ENCODE data around the gene CHORDC1. TPM values are rescaled to one million over a fixed set of nuclear protein-coding genes. Genes with fewer than 3 reads are reported as not detected.
"Not testable (repeated sequence)": the region's sequence is repeated elsewhere in the genome, so short reads cannot be mapped to it uniquely, and the experiment has no call there.

Gene CHORDC1
- total RNA-seq, 1 donor from 2014 or later, result 59.2 TPM

- Histone ChIP-seq H3K4me1 (ENCODE audit: insufficient read depth, low read length) (no peaks in the 10 kb centered on the region), H3K27me3 (ENCODE audit: insufficient read depth, low read length) (no peaks in the 10 kb centered on the region), H3K79me2 (ENCODE audit: insufficient read depth, low read length) (no peaks in the 10 kb centered on the region), H3K4me2 (ENCODE audit: low read length) (no peak overlapping the region), H4K20me1 (ENCODE audit: insufficient read depth, low read length) (no peaks in the 10 kb centered on the region), H3K9ac (ENCODE audit: low read length) (no peak overlapping the region), H2AFZ (ENCODE audit: low read depth, low read length) (no peak overlapping the region), H3K36me3 (ENCODE audit: insufficient read depth, low read length) (no peaks in the 10 kb centered on the region), H3K27ac (ENCODE audit: low read depth, low read length) (no peak overlapping the region), H3K4me3 (ENCODE audit: insufficient read depth, low read depth, low read length) (no peak overlapping the region), H3K9me3 (ENCODE audit: insufficient read depth, low read depth, low read length) (no peaks in the 10 kb centered on the region)
- Mint-ChIP-seq H3K36me3 (ENCODE audit: low read depth, unreplicated experiment) (no peaks in the 10 kb centered on the region), H3K4me3 (ENCODE audit: unreplicated experiment) (no peak overlapping the region), H3K9me3 (ENCODE audit: unreplicated experiment) (no peaks in the 10 kb centered on the region), H3K27me3 (ENCODE audit: low read depth, unreplicated experiment) (no peaks in the 10 kb centered on the region), H3K27ac (ENCODE audit: unreplicated experiment) (no peak overlapping the region), H3K4me1 (ENCODE audit: low read depth, unreplicated experiment) (peaks cover 5% of the 10 kb centered on the region)
- DNase-seq (ENCODE audit: low read depth), result no peak
- TF ChIP-seq EZH2 (IDR thresholded peaks at IDR 0.05; ENCODE audit: insufficient read depth, low read length), result no peak
- no peak for TF ChIP-seq CTCF (IDR thresholded peaks at IDR 0.05; ENCODE audit: insufficient read depth, low read depth, low read length)
- no peak for FAIRE-seq
These were observed 46.8 kb downstream of the CHORDC1 start for GRCh38 chr11:90176069-90176468.

- no peaks in the 10 kb centered on the region for H3K36me3 ChIP-seq (ENCODE audit: insufficient read depth, low read length)
- no peaks in the 10 kb centered on the region for H3K4me1 ChIP-seq (ENCODE audit: insufficient read depth, low read length)
- no peak for TF ChIP-seq EZH2 (IDR thresholded peaks at IDR 0.05; ENCODE audit: insufficient read depth, low read length)
- no peak for TF ChIP-seq CTCF (IDR thresholded peaks at IDR 0.05; ENCODE audit: insufficient read depth, low read depth, low read length)
- H3K27me3 ChIP-seq (ENCODE audit: insufficient read depth, low read length), result no peaks in the 10 kb centered on the region
- no peak overlapping the region for H3K4me3 ChIP-seq (ENCODE audit: insufficient read depth, low read depth, low read length)
- FAIRE-seq (no peak), DNase-seq (ENCODE audit: low read depth) (no peak)
- no peaks in the 10 kb centered on the region for H3K36me3 Mint-ChIP-seq (ENCODE audit: low read depth, unreplicated experiment)
- no peaks in the 10 kb centered on the region for H3K9me3 ChIP-seq (ENCODE audit: insufficient read depth, low read depth, low read length)
- H3K4me1 Mint-ChIP-seq (ENCODE audit: low read depth, unreplicated experiment), result peaks cover 5% of the 10 kb centered on the region
- H3K4me3 Mint-ChIP-seq (ENCODE audit: unreplicated experiment), result no peak overlapping the region
- no peak overlapping the region for H3K27ac ChIP-seq (ENCODE audit: low read depth, low read length)
- H3K27ac Mint-ChIP-seq (ENCODE audit: unreplicated experiment), result no peak overlapping the region
- H3K4me2 ChIP-seq (ENCODE audit: low read length), result no peak overlapping the region
- H4K20me1 ChIP-seq (ENCODE audit: insufficient read depth, low read length), result no peaks in the 10 kb centered on the region
- H3K9me3 Mint-ChIP-seq (ENCODE audit: unreplicated experiment), result no peaks in the 10 kb centered on the region
- no peaks in the 10 kb centered on the region for H3K27me3 Mint-ChIP-seq (ENCODE audit: low read depth, unreplicated experiment)
- H3K79me2 ChIP-seq (ENCODE audit: insufficient read depth, low read length), result no peaks in the 10 kb centered on the region
- H2AFZ ChIP-seq (ENCODE audit: low read depth, low read length), result no peak overlapping the region
- no peak overlapping the region for H3K9ac ChIP-seq (ENCODE audit: low read length)
These were observed 51.5 kb downstream of the CHORDC1 start for GRCh38 chr11:90171359-90171758.

GRCh38 chr11:90168571-90168970 lies 54.3 kb downstream of the CHORDC1 start:
- Histone ChIP-seq H3K4me1 (ENCODE audit: insufficient read depth, low read length) (no peaks in the 10 kb centered on the region), H2AFZ (ENCODE audit: low read depth, low read length) (no peak overlapping the region), H3K9ac (ENCODE audit: low read length) (no peak overlapping the region), H3K79me2 (ENCODE audit: insufficient read depth, low read length) (no peaks in the 10 kb centered on the region), H3K27ac (ENCODE audit: low read depth, low read length) (no peak overlapping the region), H3K4me2 (ENCODE audit: low read length) (no peak overlapping the region), H3K9me3 (ENCODE audit: insufficient read depth, low read depth, low read length) (no peaks in the 10 kb centered on the region), H3K4me3 (ENCODE audit: insufficient read depth, low read depth, low read length) (no peak overlapping the region), H4K20me1 (ENCODE audit: insufficient read depth, low read length) (no peaks in the 10 kb centered on the region), H3K27me3 (ENCODE audit: insufficient read depth, low read length) (no peaks in the 10 kb centered on the region), H3K36me3 (ENCODE audit: insufficient read depth, low read length) (no peaks in the 10 kb centered on the region)
- Mint-ChIP-seq H3K4me3 (ENCODE audit: unreplicated experiment) (no peak overlapping the region), H3K36me3 (ENCODE audit: low read depth, unreplicated experiment) (no peaks in the 10 kb centered on the region), H3K4me1 (ENCODE audit: low read depth, unreplicated experiment) (peaks cover 5% of the 10 kb centered on the region), H3K27ac (ENCODE audit: unreplicated experiment) (no peak overlapping the region), H3K9me3 (ENCODE audit: unreplicated experiment) (no peaks in the 10 kb centered on the region), H3K27me3 (ENCODE audit: low read depth, unreplicated experiment) (no peaks in the 10 kb centered on the region)
- TF ChIP-seq EZH2 (IDR thresholded peaks at IDR 0.05; ENCODE audit: insufficient read depth, low read length) (no peak), CTCF (IDR thresholded peaks at IDR 0.05; ENCODE audit: insufficient read depth, low read depth, low read length) (no peak)
- DNase-seq (ENCODE audit: low read depth) (no peak), FAIRE-seq (no peak)

- not testable (repeated sequence) for DNase-seq (ENCODE audit: low read depth); H3K4me1 ChIP-seq (ENCODE audit: insufficient read depth, low read length); H3K27ac ChIP-seq (ENCODE audit: low read depth, low read length); H3K4me1 Mint-ChIP-seq (ENCODE audit: low read depth, unreplicated experiment); H3K4me3 Mint-ChIP-seq (ENCODE audit: unreplicated experiment); H2AFZ ChIP-seq (ENCODE audit: low read depth, low read length); H4K20me1 ChIP-seq (ENCODE audit: insufficient read depth, low read length); H3K79me2 ChIP-seq (ENCODE audit: insufficient read depth, low read length); H3K4me2 ChIP-seq (ENCODE audit: low read length); H3K36me3 ChIP-seq (ENCODE audit: insufficient read depth, low read length); H3K9me3 ChIP-seq (ENCODE audit: insufficient read depth, low read depth, low read length); H3K36me3 Mint-ChIP-seq (ENCODE audit: low read depth, unreplicated experiment); H3K27me3 Mint-ChIP-seq (ENCODE audit: low read depth, unreplicated experiment); FAIRE-seq; H3K27me3 ChIP-seq (ENCODE audit: insufficient read depth, low read length); H3K27ac Mint-ChIP-seq (ENCODE audit: unreplicated experiment); H3K4me3 ChIP-seq (ENCODE audit: insufficient read depth, low read depth, low read length); H3K9me3 Mint-ChIP-seq (ENCODE audit: unreplicated experiment); H3K9ac ChIP-seq (ENCODE audit: low read length)
These were observed 55.1 kb downstream of the CHORDC1 start for GRCh38 chr11:90167704-90168103.
